Measurements from ENCODE around the gene PVALEF. TPM values are rescaled to one million over a fixed set of nuclear protein-coding genes. Genes with fewer than 3 reads are reported as not detected.

PVALEF gene
- total and polyA plus RNA-seq, 2 of the 13 experiments (the other 11 are each of a cell fraction or from before 2014, with no cell fraction given), result 0.18 TPM

GRCh38 chr17:81132770-81133723 is 32.3 kb upstream of the PVALEF start (continued):
- TF ChIP-seq ZBTB10 (CRISPR knock-in tag; IDR thresholded peaks at IDR 0.05; ENCODE audit: borderline replicate concordance) (no peak), AGO1 (IDR thresholded peaks at IDR 0.05; ENCODE audit: low read depth, low read length, poor library complexity, severe bottlenecking) (peak; percentile 16), RAD51 (IDR thresholded peaks at IDR 0.05; ENCODE audit: borderline replicate concordance) (no peak), ZNF605 (CRISPR knock-in tag; IDR thresholded peaks at IDR 0.05) (peak; percentile 42; the same call in 1 of the 2 replicates), EP300 (IDR thresholded peaks at IDR 0.05; ENCODE audit: low read depth in 2 of 2, low read length in 2 of 2) (0 out of 4 replicates have a peak, but pooled peaks of 1 of the 2 experiments have one; percentile 15), EP300 (CRISPR knock-in tag; IDR thresholded peaks at IDR 0.05; ENCODE audit: borderline replicate concordance) (no peak), YEATS2 (CRISPR knock-in tag; IDR thresholded peaks at IDR 0.05; ENCODE audit: borderline replicate concordance) (no peak), MAZ (IDR thresholded peaks at IDR 0.05; ENCODE audit: borderline replicate concordance, low read depth, low read length) (no peak), MAZ (CRISPR knock-in tag; IDR thresholded peaks at IDR 0.05; ENCODE audit: low read depth) (0 out of 2 replicates have a peak, but pooled peaks have one; percentile 69), TEF (CRISPR knock-in tag; IDR thresholded peaks at IDR 0.05) (no peak), HDAC2 (CRISPR knock-in tag; IDR thresholded peaks at IDR 0.05) (no peak; the same call in 1 of the 2 replicates), NR2F6 (IDR thresholded peaks at IDR 0.05) (peak; percentile 96), NR2F6 (CRISPR knock-in tag; IDR thresholded peaks at IDR 0.05) (peak; percentile 96), NFYB (CRISPR knock-in tag; IDR thresholded peaks at IDR 0.05) (no peak), CBX1 (IDR thresholded peaks at IDR 0.05; ENCODE audit: low read depth) (no peak), MTERF4 (CRISPR knock-in tag; IDR thresholded peaks at IDR 0.05) (no peak), TFAP4 (IDR thresholded peaks at IDR 0.05; ENCODE audit: borderline replicate concordance, low read depth) (peak; percentile 36; the same call in 1 of the 2 replicates), ZSCAN21 (CRISPR knock-in tag; IDR thresholded peaks at IDR 0.05; ENCODE audit: borderline replicate concordance) (no peak), ZNF674 (CRISPR knock-in tag; IDR thresholded peaks at IDR 0.05; ENCODE audit: low read depth) (no peak), HNF4G (IDR thresholded peaks at IDR 0.05; ENCODE audit: borderline replicate concordance, low read depth, low read length) (peak; percentile 72), HNF4G (CRISPR knock-in tag; IDR thresholded peaks at IDR 0.05; ENCODE audit: borderline replicate concordance, low read depth) (no peak; the same call in 1 of the 2 replicates), ZFP36 (IDR thresholded peaks at IDR 0.05; ENCODE audit: borderline replicate concordance, low read depth, low read length, partially characterized antibody) (no peak), ADNP (CRISPR knock-in tag; IDR thresholded peaks at IDR 0.05) (no peak)
